Stimulated activated CD8-positive, alpha-beta memory T cell treated with anti-CD3 and anti-CD28 coated beads, Interleukin-15, amount 100 ng/mL, for 48 hours (primary cell): ENCODE results near the gene CEP19.
A peak's percentile ranks its signal among the peaks of the same experiment; 100 is the strongest.

Source experiments
- DNase-seq, 2 donors: peaks; one replicate each; pipeline ENCODE4 v3.0.0-alpha.2; 2020; ENCODE audit warnings: low read depth in 2 of 2

Gene CEP19

DNA sequence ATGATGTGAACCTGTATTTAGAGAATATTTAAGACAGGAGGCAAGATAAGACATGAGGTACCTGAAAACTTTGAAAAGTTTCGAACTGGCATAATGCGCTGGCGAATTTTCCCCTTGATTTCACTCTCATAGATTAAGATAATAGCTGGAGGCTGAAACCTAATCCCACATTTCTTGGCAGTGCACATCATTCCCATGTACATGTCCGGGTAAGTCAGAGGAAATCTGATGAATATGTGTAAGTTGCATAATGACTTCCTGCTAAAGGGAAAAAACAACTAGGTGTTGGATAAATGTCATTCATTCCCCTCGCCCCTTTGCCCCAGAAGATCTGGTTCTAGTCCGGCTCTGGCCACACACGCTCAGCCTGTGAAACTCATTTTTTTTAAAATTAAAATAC, 3.6 kb downstream of the CEP19 start:
- no peak for DNase-seq

GRCh38 chr3:196707566-196707965, 4.5 kb downstream of the CEP19 start:
- DNase-seq, result no peak

- no peak for DNase-seq
Observed at GRCh38 chr3:196706731-196707130, 5.3 kb downstream of the CEP19 start.

DNA sequence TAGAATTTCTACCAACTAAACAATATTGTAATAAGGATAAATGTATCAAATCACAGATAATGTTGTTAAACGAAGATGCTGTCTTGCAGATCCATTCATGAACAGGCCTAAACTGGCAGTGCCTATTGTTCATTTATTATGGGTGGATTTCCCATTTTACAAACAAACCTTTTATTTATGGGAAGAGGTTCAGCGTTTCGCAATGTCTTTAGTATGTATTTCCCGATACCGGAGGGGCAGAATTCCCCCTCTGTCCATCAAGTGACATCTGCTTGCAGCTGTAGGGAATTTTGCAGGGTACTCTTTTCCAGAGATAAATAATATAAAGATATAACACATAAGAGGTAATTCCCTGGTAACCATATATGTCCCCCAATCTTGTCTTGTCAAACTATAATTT, 5.7 kb downstream of the CEP19 start:
- DNase-seq, result no peak

- DNase-seq, result no peak
Observed at GRCh38 chr3:196700801-196701200, 11.2 kb downstream of the CEP19 start.

GRCh38 chr3:196699749-196700148, 12.3 kb downstream of the CEP19 start:
- no peak for DNase-seq

DNA sequence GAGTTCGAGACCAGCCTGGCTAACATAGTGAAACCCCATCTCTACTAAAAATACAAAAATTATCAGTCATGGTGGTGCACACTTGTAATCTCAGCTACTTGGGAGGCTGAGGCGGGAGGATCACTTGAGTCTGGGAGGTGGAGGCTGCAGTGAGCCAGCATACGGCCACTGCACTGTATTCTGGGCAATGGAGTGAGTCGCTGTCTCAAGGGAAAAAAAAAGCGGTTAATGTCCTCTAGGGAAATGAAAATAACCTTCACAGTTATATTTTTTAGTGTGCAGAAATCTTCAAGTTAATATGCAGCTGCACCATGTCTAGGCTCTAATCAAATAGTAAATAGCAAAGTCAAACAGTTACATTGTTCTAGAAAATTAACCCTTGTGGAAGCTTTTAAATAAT, 14.8 kb downstream of the CEP19 start:
- DNase-seq, result no peak

GRCh38 chr3:196695849-196696226, 16.2 kb downstream of the CEP19 start:
- DNase-seq, result no peak

GRCh38 chr3:196694941-196695848, 16.9 kb downstream of the CEP19 start:
- no peak for DNase-seq

GRCh38 chr3:196694202-196694638, 17.8 kb downstream of the CEP19 start:
- no peak for DNase-seq

DNA sequence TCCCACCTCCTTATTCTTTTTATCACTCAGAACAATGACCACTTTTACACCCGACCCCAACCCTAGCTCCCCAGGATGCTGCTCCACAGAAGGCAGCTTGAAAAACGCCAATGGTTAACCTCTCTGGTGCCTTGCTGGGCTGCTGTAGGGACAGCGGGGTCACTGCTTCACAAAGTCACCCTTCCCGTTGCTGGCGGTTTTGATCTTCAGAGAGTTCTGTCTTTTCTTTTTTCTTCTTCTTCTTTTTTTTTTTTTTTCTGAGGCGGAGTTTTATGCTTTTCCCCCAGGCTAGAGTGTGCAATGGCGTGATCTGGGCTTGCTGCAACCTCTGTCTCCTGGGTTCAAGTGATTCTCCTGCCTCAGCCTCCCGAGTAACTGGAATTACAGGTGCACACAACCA, 20.7 kb downstream of the CEP19 start:
- DNase-seq, result no peak

- no peak for DNase-seq
Observed at GRCh38 chr3:196689941-196690660, 21.9 kb downstream of the CEP19 start.

DNA sequence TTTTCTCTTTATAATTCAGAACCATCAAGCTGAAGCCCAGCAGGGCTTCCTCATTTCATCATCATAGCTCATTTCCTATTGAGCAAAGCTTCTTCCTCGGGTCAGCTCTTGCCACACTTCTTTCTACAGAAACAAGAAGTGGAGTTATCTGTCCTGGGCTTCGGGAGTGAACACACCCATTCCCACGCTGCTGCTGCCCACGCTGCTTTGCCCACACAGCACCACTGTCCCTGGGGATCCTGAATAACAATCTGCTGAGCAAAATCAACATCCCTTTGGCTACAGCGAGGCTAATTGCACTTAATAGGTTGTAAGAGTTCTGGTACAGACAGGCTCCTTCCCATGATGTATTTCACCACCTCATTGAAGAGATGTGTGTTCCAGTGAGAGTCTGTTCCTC, 23.7 kb downstream of the CEP19 start:
- no peak for DNase-seq

GRCh38 chr3:196686436-196686835, 25.6 kb downstream of the CEP19 start:
- DNase-seq, result no peak

GRCh38 chr3:196684548-196685407, 27.3 kb downstream of the CEP19 start:
- DNase-seq, result peak; percentile 42 to 58

- no peak for DNase-seq
Observed at GRCh38 chr3:196677931-196678330, 34.1 kb downstream of the CEP19 start.

GRCh38 chr3:196677353-196677752, 34.7 kb downstream of the CEP19 start:
- no peak for DNase-seq

- DNase-seq, result no peak
Observed at GRCh38 chr3:196673632-196674031, 38.4 kb downstream of the CEP19 start.

DNA sequence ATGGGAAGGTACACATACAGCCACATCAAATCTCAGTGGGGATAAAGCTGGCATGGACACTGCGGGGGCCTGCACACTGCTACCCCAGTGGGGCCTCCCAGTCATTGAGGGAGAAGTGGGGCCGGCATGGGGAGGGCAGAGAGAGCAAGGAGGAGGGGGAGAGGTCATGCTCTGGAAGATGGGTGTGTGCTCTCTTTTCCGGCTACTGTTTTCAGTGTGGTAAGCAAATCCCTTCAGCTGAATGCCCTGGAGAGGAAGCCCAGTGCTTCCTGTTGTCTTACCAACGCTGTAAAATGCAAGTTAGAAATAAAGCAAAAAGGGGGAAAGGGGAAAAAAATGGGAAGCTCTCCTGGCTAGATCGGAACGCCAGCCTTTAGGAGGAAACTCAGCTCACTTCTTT, 41.7 kb downstream of the CEP19 start:
- no peak for DNase-seq

GRCh38 chr3:196667056-196667825, 44.8 kb downstream of the CEP19 start:
- DNase-seq, result no peak
